PC-9 (cell line): ENCODE data around the gene PIK3R4.

Experiments
- EZH2 ChIP-seq: fragments of 200-600 bp; sonication (generic); IDR thresholded peaks from 2 replicates; pipeline ENCODE4 v1.8.0; 2017; ENCODE audit warnings: antibody characterized with exemption, low read depth
- TF ChIP-seq, protein P1 (sequence below): fragments of 200-600 bp; sonication (generic); conservative IDR thresholded peaks from 2 replicates; pipeline ENCODE4 v1.6.1; 2017; ENCODE audit warnings: mixed run types, antibody characterized with exemption, mild to moderate bottlenecking, moderate library complexity

- no peak for TF ChIP-seq EZH2
- TF ChIP-seq, protein P1, sequence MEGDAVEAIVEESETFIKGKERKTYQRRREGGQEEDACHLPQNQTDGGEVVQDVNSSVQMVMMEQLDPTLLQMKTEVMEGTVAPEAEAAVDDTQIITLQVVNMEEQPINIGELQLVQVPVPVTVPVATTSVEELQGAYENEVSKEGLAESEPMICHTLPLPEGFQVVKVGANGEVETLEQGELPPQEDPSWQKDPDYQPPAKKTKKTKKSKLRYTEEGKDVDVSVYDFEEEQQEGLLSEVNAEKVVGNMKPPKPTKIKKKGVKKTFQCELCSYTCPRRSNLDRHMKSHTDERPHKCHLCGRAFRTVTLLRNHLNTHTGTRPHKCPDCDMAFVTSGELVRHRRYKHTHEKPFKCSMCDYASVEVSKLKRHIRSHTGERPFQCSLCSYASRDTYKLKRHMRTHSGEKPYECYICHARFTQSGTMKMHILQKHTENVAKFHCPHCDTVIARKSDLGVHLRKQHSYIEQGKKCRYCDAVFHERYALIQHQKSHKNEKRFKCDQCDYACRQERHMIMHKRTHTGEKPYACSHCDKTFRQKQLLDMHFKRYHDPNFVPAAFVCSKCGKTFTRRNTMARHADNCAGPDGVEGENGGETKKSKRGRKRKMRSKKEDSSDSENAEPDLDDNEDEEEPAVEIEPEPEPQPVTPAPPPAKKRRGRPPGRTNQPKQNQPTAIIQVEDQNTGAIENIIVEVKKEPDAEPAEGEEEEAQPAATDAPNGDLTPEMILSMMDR: peak; percentile 60
Observed at GRCh38 chr3:130699765-130700164, 46.9 kb downstream of the PIK3R4 start.
